ENCODE measurements around the gene GAL3ST2.
A peak's percentile ranks its signal among the peaks of the same experiment; 100 is the strongest.

The GAL3ST2 gene

DNA sequence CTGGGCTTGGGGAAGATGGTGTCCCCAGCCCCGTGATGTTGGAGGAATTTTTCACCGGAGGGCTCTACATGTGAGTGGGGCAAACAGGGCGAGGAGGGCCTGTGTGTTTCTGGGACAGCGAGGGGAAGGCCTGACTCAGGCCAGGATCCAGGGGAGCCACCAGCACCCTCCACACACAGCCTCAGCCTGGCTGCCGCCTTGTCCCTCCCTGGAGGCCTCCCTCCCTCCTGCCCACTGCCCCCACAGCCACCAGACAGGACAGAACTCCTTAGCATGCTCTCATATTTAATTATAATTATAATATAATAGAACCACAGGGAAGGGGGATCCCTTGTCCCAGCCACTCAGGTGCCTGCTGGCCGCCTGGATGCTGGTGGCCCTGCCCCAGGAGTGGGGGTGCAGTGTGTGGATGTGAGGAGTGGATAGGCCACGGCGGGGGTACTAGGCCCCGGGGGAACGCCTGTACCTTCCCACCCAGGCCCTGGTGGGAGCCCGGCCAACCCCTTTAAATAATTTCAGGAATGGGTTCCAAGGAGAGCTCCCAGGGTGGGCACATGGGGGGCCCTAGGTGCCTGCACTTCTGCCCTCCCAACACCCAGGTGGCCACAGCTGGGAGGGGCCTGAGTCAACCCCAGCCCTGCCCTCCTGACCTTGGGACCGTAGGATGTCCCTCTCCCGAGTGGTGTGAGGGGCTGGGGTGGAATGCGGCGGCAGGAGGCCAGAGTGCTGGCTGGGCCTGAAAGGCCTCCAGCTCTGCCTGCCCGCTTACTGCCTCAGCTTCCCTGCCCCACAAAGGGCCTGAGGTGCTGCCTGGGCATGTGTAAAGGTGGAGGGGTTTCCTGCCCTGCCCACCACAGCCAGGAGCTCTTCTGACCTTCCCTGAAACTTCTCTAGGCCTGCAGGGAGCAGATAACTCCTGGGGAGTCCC is 73.3 kb downstream of the GAL3ST2 start:
- no peak overlapping the region for H2BK120ac ChIP-seq (ENCODE audit: low read depth, low read length)
- no peak overlapping the region for H4K8ac ChIP-seq (ENCODE audit: low read length)
- H3K79me1 ChIP-seq (replicated peaks; ENCODE audit: low read length, poor library complexity, severe bottlenecking), result no peaks in the 10 kb centered on the region
- peaks cover 14 to 37% of the 10 kb centered on the region in 2 experiments for H3K27me3 ChIP-seq (ENCODE audit: control insufficient read depth in 1 of 2, insufficient read depth in 1 of 2, low read length in 2 of 2)
- H4K91ac ChIP-seq (ENCODE audit: low read length), result no peak overlapping the region
- peaks cover 15% of the 10 kb centered on the region for H3K4me1 ChIP-seq (ENCODE audit: control insufficient read depth, insufficient read depth, low read depth, low read length)
- peak overlapping the region in 1 of 2 experiments; percentile 51 for H3K4ac ChIP-seq (ENCODE audit: low read depth in 1 of 2, low read length in 2 of 2)
- no peak overlapping the region for H2BK5ac ChIP-seq (ENCODE audit: low read depth, low read length, poor library complexity, severe bottlenecking)
- no peaks in the 10 kb centered on the region for H3K9me3 ChIP-seq (ENCODE audit: control insufficient read depth, low read length)
- no peak overlapping the region for H2AK5ac ChIP-seq (ENCODE audit: low read length, severe bottlenecking)
- H3K27ac ChIP-seq (ENCODE audit: low read length, poor library complexity, severe bottlenecking), result no peak overlapping the region
- no peak overlapping the region for H3K18ac ChIP-seq (ENCODE audit: low read depth in 1 of 2, low read length in 2 of 2)
- 70% methylated on average over 11 of the region's 16 CpGs for WGBS
- H3K14ac ChIP-seq (ENCODE audit: low read length in 2 of 2), result no peak overlapping the region
- H3K4me2 ChIP-seq (ENCODE audit: low read length, poor library complexity, severe bottlenecking), result no peak overlapping the region
- H3K36me3 ChIP-seq (ENCODE audit: control insufficient read depth in 1 of 2, insufficient read depth in 2 of 2, low read depth in 1 of 2, low read length in 2 of 2), result no peaks in the 10 kb centered on the region
- H2BK15ac ChIP-seq (ENCODE audit: low read depth, poor library complexity, severe bottlenecking), result no peak overlapping the region
- no peak overlapping the region for H3K4me3 ChIP-seq (ENCODE audit: insufficient read depth in 1 of 2, low read depth in 1 of 2, low read length in 2 of 2)
- no peak overlapping the region for H2BK12ac ChIP-seq (ENCODE audit: low read length in 2 of 2)
- no peak overlapping the region for H3K9ac ChIP-seq (ENCODE audit: low read length)
- H3K23ac ChIP-seq (ENCODE audit: low read length in 2 of 2), result no peak overlapping the region
- DNase-seq, result no peak
- no peak overlapping the region for H2AFZ ChIP-seq (ENCODE audit: low read depth, low read length)

DNA sequence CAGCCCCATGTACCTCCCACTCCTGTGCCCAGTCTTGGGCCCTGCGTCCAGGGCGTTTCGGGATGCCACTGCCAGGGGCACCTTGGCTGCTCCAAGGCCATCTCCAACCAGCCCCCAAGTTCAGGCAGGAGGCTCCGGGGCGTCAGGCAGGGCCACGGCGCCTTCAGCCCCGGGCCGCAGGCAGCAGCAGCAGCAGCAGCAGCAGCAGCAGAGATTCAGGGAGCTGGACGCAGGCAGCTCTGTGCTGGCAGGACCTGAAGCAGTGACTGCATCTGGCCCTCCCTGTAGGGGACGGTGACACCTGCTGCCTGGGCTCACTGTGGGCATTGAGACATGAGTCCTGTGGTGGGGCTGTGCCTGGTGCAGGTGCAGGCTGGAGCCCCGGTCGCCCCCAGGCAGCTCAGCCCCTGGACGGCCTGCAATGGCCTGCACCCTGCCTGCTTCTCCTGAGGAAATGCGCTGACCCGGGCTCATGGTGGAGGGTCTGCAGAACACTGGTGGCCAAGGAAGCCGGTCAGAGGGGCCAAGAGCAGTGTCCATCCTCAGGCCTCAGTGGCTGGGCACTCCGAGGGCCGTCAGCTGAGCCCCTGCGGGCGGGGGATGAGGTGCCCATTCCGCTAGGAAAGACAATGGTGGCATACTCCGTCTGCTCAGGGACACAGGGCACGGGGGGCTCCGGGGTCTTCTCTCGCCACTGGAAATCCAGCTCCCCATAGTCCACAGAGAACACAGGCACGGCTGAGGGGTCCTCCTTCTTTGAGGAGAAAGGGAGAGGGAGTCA is 74.1 kb downstream of the GAL3ST2 start:
- H3K9ac ChIP-seq (ENCODE audit: low read length), result no peak overlapping the region
- H3K36me3 ChIP-seq (ENCODE audit: control insufficient read depth in 1 of 2, insufficient read depth in 2 of 2, low read depth in 1 of 2, low read length in 2 of 2), result no peaks in the 10 kb centered on the region
- no peak overlapping the region for H3K14ac ChIP-seq (ENCODE audit: low read length in 2 of 2)
- no peak overlapping the region for H2BK12ac ChIP-seq (ENCODE audit: low read length in 2 of 2)
- no peak overlapping the region for H3K27ac ChIP-seq (ENCODE audit: low read length, poor library complexity, severe bottlenecking)
- H3K4me1 ChIP-seq (ENCODE audit: control insufficient read depth, insufficient read depth, low read depth, low read length), result peaks cover 15% of the 10 kb centered on the region
- no peak overlapping the region for H3K4me2 ChIP-seq (ENCODE audit: low read length, poor library complexity, severe bottlenecking)
- H2BK15ac ChIP-seq (ENCODE audit: low read depth, poor library complexity, severe bottlenecking), result no peak overlapping the region
- 88% methylated on average over 24 of the region's 27 CpGs for WGBS
- H3K23ac ChIP-seq (ENCODE audit: low read length in 2 of 2), result no peak overlapping the region
- H2AFZ ChIP-seq (ENCODE audit: low read depth, low read length), result no peak overlapping the region
- H2BK120ac ChIP-seq (ENCODE audit: low read depth, low read length), result no peak overlapping the region
- no peak overlapping the region for H2BK5ac ChIP-seq (ENCODE audit: low read depth, low read length, poor library complexity, severe bottlenecking)
- no peak overlapping the region for H4K8ac ChIP-seq (ENCODE audit: low read length)
- no peak overlapping the region for H3K4me3 ChIP-seq (ENCODE audit: insufficient read depth in 1 of 2, low read depth in 1 of 2, low read length in 2 of 2)
- peaks cover 8 to 35% of the 10 kb centered on the region in 2 experiments for H3K27me3 ChIP-seq (ENCODE audit: control insufficient read depth in 1 of 2, insufficient read depth in 1 of 2, low read length in 2 of 2)
- H3K4ac ChIP-seq (ENCODE audit: low read depth in 1 of 2, low read length in 2 of 2), result peak overlapping the region in 1 of 2 experiments; percentile 51
- H2AK5ac ChIP-seq (ENCODE audit: low read length, severe bottlenecking), result no peak overlapping the region
- no peak overlapping the region for H3K18ac ChIP-seq (ENCODE audit: low read depth in 1 of 2, low read length in 2 of 2)
- no peaks in the 10 kb centered on the region for H3K79me1 ChIP-seq (replicated peaks; ENCODE audit: low read length, poor library complexity, severe bottlenecking)
- H4K91ac ChIP-seq (ENCODE audit: low read length), result no peak overlapping the region
- DNase-seq, result no peak
- H3K9me3 ChIP-seq (ENCODE audit: control insufficient read depth, low read length), result no peaks in the 10 kb centered on the region

DNA sequence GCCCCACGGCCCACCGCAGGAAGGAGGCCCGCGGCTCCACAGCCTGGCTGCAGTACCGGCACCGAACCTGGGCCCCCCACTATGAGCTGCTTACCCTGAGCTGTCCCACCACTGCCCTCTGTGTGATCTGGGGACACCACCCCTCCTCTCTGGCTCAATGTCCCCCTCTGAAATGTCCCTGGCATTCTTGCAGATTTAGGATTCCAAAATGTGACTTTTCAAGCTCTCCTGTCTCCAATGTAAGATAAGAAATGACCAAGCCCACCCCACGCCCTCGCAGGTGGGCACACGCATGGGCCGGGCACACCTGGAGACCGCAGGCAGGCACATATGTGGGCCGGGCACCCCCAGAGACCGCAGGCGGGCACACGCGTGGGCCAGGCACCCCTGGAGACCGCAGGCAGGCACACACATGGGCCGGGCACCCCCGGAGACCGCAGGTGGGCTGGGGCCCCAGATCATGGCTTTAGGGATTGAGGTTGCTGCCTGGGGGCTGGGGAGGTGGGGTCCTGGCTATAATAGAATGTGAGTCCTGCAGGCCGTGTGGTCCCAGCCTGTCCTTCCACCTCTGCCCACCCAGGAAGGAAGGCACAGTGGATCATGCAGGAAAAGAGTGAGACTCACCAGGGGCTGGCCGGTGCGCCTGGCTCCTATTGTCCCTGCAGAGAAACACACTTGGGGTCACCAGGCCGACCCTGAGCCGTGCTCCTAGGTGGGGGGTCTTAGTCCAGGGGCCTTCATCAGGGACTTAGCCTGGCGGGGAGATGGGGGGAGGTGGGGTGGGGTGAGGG is 74.9 kb downstream of the GAL3ST2 start:
- H3K18ac ChIP-seq (ENCODE audit: low read depth in 1 of 2, low read length in 2 of 2), result no peak overlapping the region
- no peak overlapping the region for H2BK15ac ChIP-seq (ENCODE audit: low read depth, poor library complexity, severe bottlenecking)
- H3K14ac ChIP-seq (ENCODE audit: low read length in 2 of 2), result no peak overlapping the region
- no peak overlapping the region for H2BK120ac ChIP-seq (ENCODE audit: low read depth, low read length)
- no peaks in the 10 kb centered on the region for H3K9me3 ChIP-seq (ENCODE audit: control insufficient read depth, low read length)
- no peak overlapping the region for H3K9ac ChIP-seq (ENCODE audit: low read length)
- no peak overlapping the region for H2AK5ac ChIP-seq (ENCODE audit: low read length, severe bottlenecking)
- no peaks in the 10 kb centered on the region for H3K36me3 ChIP-seq (ENCODE audit: control insufficient read depth in 1 of 2, insufficient read depth in 2 of 2, low read depth in 1 of 2, low read length in 2 of 2)
- no peak overlapping the region for H3K4ac ChIP-seq (ENCODE audit: low read depth in 1 of 2, low read length in 2 of 2)
- H4K91ac ChIP-seq (ENCODE audit: low read length), result no peak overlapping the region
- no peak overlapping the region for H3K23ac ChIP-seq (ENCODE audit: low read length in 2 of 2)
- H3K27me3 ChIP-seq (ENCODE audit: control insufficient read depth in 1 of 2, insufficient read depth in 1 of 2, low read length in 2 of 2), result peaks cover 5 to 35% of the 10 kb centered on the region in 2 experiments
- no peak for DNase-seq
- no peaks in the 10 kb centered on the region for H3K79me1 ChIP-seq (replicated peaks; ENCODE audit: low read length, poor library complexity, severe bottlenecking)
- 89% methylated on average over 26 of the region's 26 CpGs for WGBS
- no peak overlapping the region for H2BK12ac ChIP-seq (ENCODE audit: low read length in 2 of 2)
- no peak overlapping the region for H3K27ac ChIP-seq (ENCODE audit: low read length, poor library complexity, severe bottlenecking)
- H3K4me2 ChIP-seq (ENCODE audit: low read length, poor library complexity, severe bottlenecking), result no peak overlapping the region
- no peak overlapping the region for H3K4me3 ChIP-seq (ENCODE audit: insufficient read depth in 1 of 2, low read depth in 1 of 2, low read length in 2 of 2)
- H3K4me1 ChIP-seq (ENCODE audit: control insufficient read depth, insufficient read depth, low read depth, low read length), result peaks cover 15% of the 10 kb centered on the region
- no peak overlapping the region for H4K8ac ChIP-seq (ENCODE audit: low read length)
- no peak overlapping the region for H2AFZ ChIP-seq (ENCODE audit: low read depth, low read length)
- no peak overlapping the region for H2BK5ac ChIP-seq (ENCODE audit: low read depth, low read length, poor library complexity, severe bottlenecking)
